Neural progenitor cell (in vitro differentiated cells): ENCODE measurements around the gene TNFAIP1. TPM values are rescaled to one million over a fixed set of nuclear protein-coding genes. Genes with fewer than 3 reads are reported as not detected.
A peak's percentile ranks its signal among the peaks of the same experiment; 100 is the strongest.

ENCODE experiments used
- DNase-seq: peaks from one replicate; pipeline ENCODE4 v3.0.0-alpha.2; 2016; ENCODE audit warnings: low spot score
- H2AFZ ChIP-seq: fragments of 200-600 bp; sonication (generic); replicated peaks from 2 replicates; pipeline ENCODE4 v1.6.1; 2016; ENCODE audit warnings: antibody characterized with exemption
- H3F3A ChIP-seq: fragments of 200-600 bp; sonication (generic); 2 replicates; pipeline ENCODE4 v1.6.1; 2016; ENCODE audit warnings: antibody characterized with exemption, low read depth
- H3K27ac ChIP-seq: fragments of 200-600 bp; sonication (generic); 2 replicates; pipeline ENCODE4 v1.5.1; 2016; ENCODE audit warnings: mild to moderate bottlenecking
- H3K27me3 ChIP-seq: fragments of 200-600 bp; sonication (generic); 2 replicates; pipeline ENCODE4 v1.6.1; 2016; ENCODE audit warnings: mild to moderate bottlenecking, moderate library complexity
- H3K36me3 ChIP-seq: fragments of 200-600 bp; sonication (generic); 2 replicates; pipeline ENCODE4 v1.5.1; 2016
- H3K4me1 ChIP-seq: fragments of 200-600 bp; sonication (generic); 2 replicates; pipeline ENCODE4 v1.6.1; 2016; ENCODE audit warnings: mixed run types
- H3K4me2 ChIP-seq: fragments of 200-600 bp; sonication (generic); 2 replicates; pipeline ENCODE4 v1.6.1; 2016
- H3K4me3 ChIP-seq: fragments of 200-600 bp; sonication (generic); 2 replicates; pipeline ENCODE4 v1.5.1; 2016
- H3K79me2 ChIP-seq: fragments of 200-600 bp; sonication (generic); 2 replicates; pipeline ENCODE4 v1.6.1; 2016; ENCODE audit warnings: low read depth
- H3K9ac ChIP-seq: fragments of 200-600 bp; sonication (generic); 2 replicates; pipeline ENCODE4 v1.6.1; 2016
- H3K9me3 ChIP-seq: fragments of 200-600 bp; sonication (generic); 2 replicates; pipeline ENCODE4 v1.5.1; 2016; ENCODE audit warnings: low read depth
- H4K20me1 ChIP-seq: fragments of 200-600 bp; sonication (generic); 2 replicates; pipeline ENCODE4 v1.6.1; 2016; ENCODE audit warnings: low read depth
- H3K27ac Mint-ChIP-seq: 3 replicates; pipeline ENCODE4 v1.8.0; 2021; ENCODE audit warnings: mixed read lengths
- H3K27me3 Mint-ChIP-seq: 2 replicates; pipeline ENCODE4 v1.8.0; 2022; ENCODE audit warnings: low read depth, mild to moderate bottlenecking, inconsistent platforms, moderate library complexity, mixed read lengths; ENCODE audit not compliant: insufficient read depth
- H3K36me3 Mint-ChIP-seq: 3 replicates; pipeline ENCODE4 v1.8.0; 2021; ENCODE audit warnings: mixed read lengths
- H3K4me1 Mint-ChIP-seq: 3 replicates; pipeline ENCODE4 v1.8.0; 2021; ENCODE audit warnings: mixed read lengths
- H3K4me3 Mint-ChIP-seq: 3 replicates; pipeline ENCODE4 v1.8.0; 2021; ENCODE audit warnings: mild to moderate bottlenecking, moderate library complexity, mixed read lengths
- H3K9me3 Mint-ChIP-seq: 3 replicates; pipeline ENCODE4 v1.8.0; 2020; ENCODE audit warnings: mixed read lengths
- EZH2 ChIP-seq: fragments of 200-600 bp; sonication (generic); IDR thresholded peaks from 2 replicates; pipeline ENCODE4 v1.6.1; 2017; ENCODE audit warnings: antibody characterized with exemption, mild to moderate bottlenecking, moderate library complexity
- EZH2phosphoT487 ChIP-seq: fragments of 200-600 bp; sonication (generic); IDR thresholded peaks from 2 replicates; pipeline ENCODE4 v1.6.1; 2017; ENCODE audit warnings: antibody characterized with exemption
- total RNA-seq: library from RNA; depleted of rRNA; stranded (reverse); fragments of >200 nt; gene quantifications from 2 replicates; pipeline ENCODE4 v1.2.3, GENCODE V29; 2015; ENCODE audit warnings: low replicate concordance
- TF ChIP-seq, protein P1 (sequence below): fragments of 200-600 bp; sonication (generic); IDR thresholded peaks from 2 replicates; pipeline ENCODE4 v1.5.1; 2017; ENCODE audit warnings: antibody characterized with exemption, mild to moderate bottlenecking

Gene TNFAIP1
- total RNA-seq, 1 donor from 2014 or later = 13.7 TPM

GRCh38 chr17:28385406-28385805 lies 49.8 kb downstream of the TNFAIP1 start:
- no peak for DNase-seq
- Histone ChIP-seq H3F3A (peaks cover 12% of the 10 kb centered on the region), H3K27ac (no peak overlapping the region), H3K9ac (no peak overlapping the region), H3K4me1 (no peaks in the 10 kb centered on the region), H4K20me1 (peaks cover 53% of the 10 kb centered on the region), H3K36me3 (no peaks in the 10 kb centered on the region), H3K79me2 (no peaks in the 10 kb centered on the region), H3K4me2 (peak overlapping the region; percentile 85), H3K4me3 (peak overlapping the region; percentile 39), H2AFZ (no peak overlapping the region), H3K9me3 (no peaks in the 10 kb centered on the region), H3K27me3 (peaks cover 70% of the 10 kb centered on the region)
- no peaks in the 10 kb centered on the region for H3K9me3 Mint-ChIP-seq
- H3K27me3 Mint-ChIP-seq = peaks cover 6% of the 10 kb centered on the region
- no peaks in the 10 kb centered on the region for H3K4me1 Mint-ChIP-seq
- H3K4me3 Mint-ChIP-seq = no peak overlapping the region
- TF ChIP-seq, protein P1, sequence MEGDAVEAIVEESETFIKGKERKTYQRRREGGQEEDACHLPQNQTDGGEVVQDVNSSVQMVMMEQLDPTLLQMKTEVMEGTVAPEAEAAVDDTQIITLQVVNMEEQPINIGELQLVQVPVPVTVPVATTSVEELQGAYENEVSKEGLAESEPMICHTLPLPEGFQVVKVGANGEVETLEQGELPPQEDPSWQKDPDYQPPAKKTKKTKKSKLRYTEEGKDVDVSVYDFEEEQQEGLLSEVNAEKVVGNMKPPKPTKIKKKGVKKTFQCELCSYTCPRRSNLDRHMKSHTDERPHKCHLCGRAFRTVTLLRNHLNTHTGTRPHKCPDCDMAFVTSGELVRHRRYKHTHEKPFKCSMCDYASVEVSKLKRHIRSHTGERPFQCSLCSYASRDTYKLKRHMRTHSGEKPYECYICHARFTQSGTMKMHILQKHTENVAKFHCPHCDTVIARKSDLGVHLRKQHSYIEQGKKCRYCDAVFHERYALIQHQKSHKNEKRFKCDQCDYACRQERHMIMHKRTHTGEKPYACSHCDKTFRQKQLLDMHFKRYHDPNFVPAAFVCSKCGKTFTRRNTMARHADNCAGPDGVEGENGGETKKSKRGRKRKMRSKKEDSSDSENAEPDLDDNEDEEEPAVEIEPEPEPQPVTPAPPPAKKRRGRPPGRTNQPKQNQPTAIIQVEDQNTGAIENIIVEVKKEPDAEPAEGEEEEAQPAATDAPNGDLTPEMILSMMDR = no peak
- no peak for TF ChIP-seq EZH2
- no peak for TF ChIP-seq EZH2phosphoT487
- peaks cover 23% of the 10 kb centered on the region for H3K36me3 Mint-ChIP-seq
- H3K27ac Mint-ChIP-seq = no peak overlapping the region

- Histone ChIP-seq H3K36me3 (no peaks in the 10 kb centered on the region), H3K9me3 (no peaks in the 10 kb centered on the region)
Measured at GRCh38 chr17:28386391-28386790, 50.8 kb downstream of the TNFAIP1 start.

GRCh38 chr17:28388106-28388505 lies 52.5 kb downstream of the TNFAIP1 start:
- Mint-ChIP-seq H3K9me3 (no peaks in the 10 kb centered on the region), H3K27me3 (peaks cover 6% of the 10 kb centered on the region), H3K27ac (no peak overlapping the region), H3K4me1 (no peaks in the 10 kb centered on the region), H3K36me3 (peaks cover 24% of the 10 kb centered on the region), H3K4me3 (no peak overlapping the region)
- H2AFZ ChIP-seq = no peak overlapping the region
- no peaks in the 10 kb centered on the region for H3K4me1 ChIP-seq
- TF ChIP-seq, protein P1 = no peak
- TF ChIP-seq EZH2 = no peak
- no peak for TF ChIP-seq EZH2phosphoT487
- H3K79me2 ChIP-seq = no peaks in the 10 kb centered on the region
- H3K9ac ChIP-seq = no peak overlapping the region
- H4K20me1 ChIP-seq = peaks cover 28% of the 10 kb centered on the region
- H3K36me3 ChIP-seq = no peaks in the 10 kb centered on the region
- no peak overlapping the region for H3K4me2 ChIP-seq
- no peak overlapping the region for H3K4me3 ChIP-seq
- H3K27ac ChIP-seq = no peak overlapping the region
- peaks cover 43% of the 10 kb centered on the region for H3K27me3 ChIP-seq
- DNase-seq = no peak
- no peaks in the 10 kb centered on the region for H3K9me3 ChIP-seq
- H3F3A ChIP-seq = no peaks in the 10 kb centered on the region

More at GRCh38 chr17:28386391-28386790, 50.8 kb downstream of the TNFAIP1 start:
- Mint-ChIP-seq H3K4me3 (no peak overlapping the region), H3K36me3 (peaks cover 26% of the 10 kb centered on the region), H3K27ac (no peak overlapping the region), H3K27me3 (peaks cover 6% of the 10 kb centered on the region), H3K4me1 (no peaks in the 10 kb centered on the region), H3K9me3 (no peaks in the 10 kb centered on the region)
- Histone ChIP-seq H3K27me3 (peaks cover 60% of the 10 kb centered on the region), H3K27ac (no peak overlapping the region), H3K9ac (no peak overlapping the region), H2AFZ (no peak overlapping the region), H3F3A (peaks cover 6% of the 10 kb centered on the region), H3K79me2 (no peaks in the 10 kb centered on the region), H3K4me3 (no peak overlapping the region), H3K4me2 (no peak overlapping the region), H3K4me1 (no peaks in the 10 kb centered on the region), H4K20me1 (peaks cover 44% of the 10 kb centered on the region)
- TF ChIP-seq, protein P1 = no peak
- TF ChIP-seq EZH2phosphoT487 = no peak
- no peak for TF ChIP-seq EZH2
- DNase-seq = no peak
